ENCODE results near the gene CCDC82. TPM values are rescaled to one million over a fixed set of nuclear protein-coding genes. Genes with fewer than 3 reads are reported as not detected.

CCDC82 gene
- polyA plus RNA-seq, 1 experiment, result 4.6 TPM

DNA sequence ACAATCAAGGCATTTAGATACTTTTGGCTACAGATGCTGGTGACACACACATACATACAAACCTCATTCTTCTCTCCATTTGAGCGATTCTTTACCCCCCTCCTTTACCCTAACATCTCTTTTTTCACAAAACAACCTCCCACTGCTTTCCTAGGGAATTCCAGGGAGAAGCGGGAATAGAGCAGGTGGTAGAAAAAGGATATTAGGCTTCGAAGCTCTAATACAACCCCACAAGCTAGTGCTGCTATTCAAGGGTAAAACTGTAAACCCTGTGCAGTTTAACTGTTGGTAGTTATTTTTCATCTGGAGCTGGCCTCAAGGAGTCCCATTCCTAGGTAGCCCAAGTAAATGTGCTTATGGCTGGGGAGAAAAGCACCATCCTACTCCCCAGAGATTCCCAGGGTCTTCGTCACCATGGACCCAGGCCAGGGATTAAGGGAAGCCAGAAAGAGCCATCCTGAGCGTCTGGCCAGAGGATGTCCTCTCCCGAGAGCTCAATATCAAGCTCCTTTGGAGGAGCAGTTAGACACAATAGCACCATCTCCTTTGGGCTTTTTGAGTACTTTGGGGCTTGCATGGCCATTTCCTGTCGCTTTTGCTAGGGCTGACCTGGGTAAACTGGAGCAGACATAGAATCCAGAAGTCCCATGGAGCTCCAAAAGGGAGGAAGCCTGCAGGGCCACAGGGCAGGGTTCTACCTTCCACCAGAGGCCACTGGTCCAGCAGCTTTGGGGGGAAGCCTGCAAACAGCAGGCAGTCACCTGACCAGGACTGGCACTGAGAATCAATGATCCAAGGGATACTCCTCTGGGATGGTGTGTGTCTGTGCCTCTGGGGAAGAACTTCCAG is 49.8 kb downstream of the CCDC82 start:
- ChIA-PET CTCF (interaction anchor here (0.6 to 4.5 kb wide), 14 partner anchors 18 to 504 kb away, joined by 3 to 46 read pairs (median 4); no protein-coding TSS in a partner anchor), POLR2A (interaction anchor here (0.6 to 1.0 kb wide), 2 partner anchors 143 to 285 kb away, joined by 3 to 4 read pairs; no protein-coding TSS in a partner anchor)
- Histone ChIP-seq H3K36me3 (ENCODE audit: control insufficient read depth, insufficient read depth, low read length) (no peaks in the 10 kb centered on the region), H3K27me3 (ENCODE audit: control insufficient read depth, insufficient read depth, low read length) (no peaks in the 10 kb centered on the region), H3K4me3 (ENCODE audit: low read depth, low read length) (peak overlapping the region; percentile 74)
- TF ChIP-seq, protein P1, sequence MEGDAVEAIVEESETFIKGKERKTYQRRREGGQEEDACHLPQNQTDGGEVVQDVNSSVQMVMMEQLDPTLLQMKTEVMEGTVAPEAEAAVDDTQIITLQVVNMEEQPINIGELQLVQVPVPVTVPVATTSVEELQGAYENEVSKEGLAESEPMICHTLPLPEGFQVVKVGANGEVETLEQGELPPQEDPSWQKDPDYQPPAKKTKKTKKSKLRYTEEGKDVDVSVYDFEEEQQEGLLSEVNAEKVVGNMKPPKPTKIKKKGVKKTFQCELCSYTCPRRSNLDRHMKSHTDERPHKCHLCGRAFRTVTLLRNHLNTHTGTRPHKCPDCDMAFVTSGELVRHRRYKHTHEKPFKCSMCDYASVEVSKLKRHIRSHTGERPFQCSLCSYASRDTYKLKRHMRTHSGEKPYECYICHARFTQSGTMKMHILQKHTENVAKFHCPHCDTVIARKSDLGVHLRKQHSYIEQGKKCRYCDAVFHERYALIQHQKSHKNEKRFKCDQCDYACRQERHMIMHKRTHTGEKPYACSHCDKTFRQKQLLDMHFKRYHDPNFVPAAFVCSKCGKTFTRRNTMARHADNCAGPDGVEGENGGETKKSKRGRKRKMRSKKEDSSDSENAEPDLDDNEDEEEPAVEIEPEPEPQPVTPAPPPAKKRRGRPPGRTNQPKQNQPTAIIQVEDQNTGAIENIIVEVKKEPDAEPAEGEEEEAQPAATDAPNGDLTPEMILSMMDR (IDR thresholded peaks at IDR 0.05; ENCODE audit: insufficient read depth, low read depth, low read length), result no peak
- no peak for DNase-seq (ENCODE audit: low read depth)

DNA sequence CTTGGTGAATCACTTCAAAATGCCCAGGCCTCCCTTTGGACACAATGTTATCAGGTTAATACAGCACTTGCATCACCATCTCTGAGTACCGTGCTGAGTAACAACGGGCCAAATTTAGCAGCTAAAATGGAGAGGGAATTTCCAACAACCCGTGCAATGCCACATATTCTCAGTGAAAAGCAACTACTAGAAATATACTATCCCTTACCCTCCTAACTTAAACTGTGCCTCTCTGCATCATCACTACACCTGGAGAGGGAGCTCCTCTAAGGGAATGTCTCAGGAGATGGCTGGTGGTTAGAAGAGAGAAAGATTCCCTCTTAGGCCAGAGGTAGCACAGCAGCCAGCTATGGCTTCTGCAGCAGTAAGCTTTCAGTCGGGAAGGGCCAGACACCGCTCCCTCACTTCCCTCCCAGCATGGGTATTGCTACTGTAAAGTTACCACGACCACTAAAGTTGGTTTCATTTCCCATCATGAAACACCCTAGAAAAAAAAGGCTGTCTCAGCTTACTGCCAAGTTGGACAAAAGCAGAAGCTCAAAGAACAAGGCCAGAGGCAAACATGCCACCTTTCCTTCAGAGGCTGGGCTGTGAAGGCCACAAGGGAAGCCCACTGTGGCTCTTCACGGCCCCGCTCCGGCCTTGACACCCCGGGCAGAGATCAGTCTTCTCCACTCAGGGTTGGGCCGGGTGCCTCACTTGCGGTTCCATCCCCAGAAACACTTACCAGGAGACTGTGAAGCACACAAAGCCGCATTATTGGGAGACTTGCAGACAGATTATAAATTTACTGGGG is 50.6 kb downstream of the CCDC82 start:
- Histone ChIP-seq H3K36me3 (ENCODE audit: control insufficient read depth, insufficient read depth, low read length) (peaks cover 2% of the 10 kb centered on the region; the same call in 1 of the 2 replicates), H3K27me3 (ENCODE audit: control insufficient read depth, insufficient read depth, low read length) (no peaks in the 10 kb centered on the region), H3K4me3 (ENCODE audit: low read depth, low read length) (peak overlapping the region; percentile 74)
- CTCF ChIA-PET, result interaction anchor here (0.8 to 4.5 kb wide), 7 partner anchors 9 to 176 kb away, joined by 3 to 37 read pairs (median 4); no protein-coding TSS in a partner anchor
- POLR2A ChIA-PET, result no interaction called here
- TF ChIP-seq, protein P1 (IDR thresholded peaks at IDR 0.05; ENCODE audit: insufficient read depth, low read depth, low read length), result no peak
- no peak for DNase-seq (ENCODE audit: low read depth)

DNA sequence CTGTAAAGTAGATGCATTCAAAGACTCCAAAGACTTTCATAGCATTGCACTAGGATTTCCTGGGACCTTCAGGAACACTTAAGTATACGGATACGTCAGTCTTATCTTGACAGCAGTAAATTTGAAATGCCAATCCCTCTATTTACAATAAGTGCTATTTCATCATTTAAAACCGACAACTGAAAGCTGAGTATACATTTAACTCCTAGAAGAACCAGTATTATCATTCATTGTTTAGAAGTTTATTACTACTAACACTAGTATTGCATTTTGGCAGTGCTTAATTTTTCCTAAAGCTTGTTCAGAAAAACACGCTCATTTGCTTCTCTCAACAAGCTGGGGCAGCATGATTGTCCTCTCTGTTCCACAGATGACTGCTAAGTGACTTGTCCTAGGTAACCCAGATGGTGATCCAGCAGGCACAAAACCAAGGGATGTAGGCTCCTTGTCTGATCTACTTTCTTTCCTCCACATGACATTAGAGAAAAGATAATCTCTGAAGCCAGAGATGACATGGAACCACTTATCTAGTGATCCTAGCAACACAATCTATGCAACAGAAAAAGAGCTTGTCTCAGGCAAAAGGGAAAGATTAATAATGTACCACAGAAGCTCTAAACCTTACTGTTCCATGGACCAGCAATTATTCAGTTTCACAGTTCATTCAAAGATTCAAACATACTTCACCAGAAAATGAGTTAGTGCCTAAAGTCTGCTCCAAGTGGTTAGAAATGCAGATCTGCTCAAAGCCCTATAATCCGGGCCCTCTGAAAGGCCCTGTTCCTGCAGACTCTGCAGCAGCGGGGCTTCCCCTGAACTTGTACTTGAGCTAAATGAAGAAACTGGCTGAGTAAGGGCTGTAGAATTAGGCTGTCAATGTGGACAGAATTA is 51.9 kb downstream of the CCDC82 start:
- TF ChIP-seq, protein P1 (IDR thresholded peaks at IDR 0.05; ENCODE audit: insufficient read depth, low read depth, low read length), result no peak
- CTCF ChIA-PET, result interaction anchor here (0.8 to 2.4 kb wide), 5 partner anchors 13 to 489 kb away, joined by 3 to 7 read pairs (median 3); no protein-coding TSS in a partner anchor
- no peak overlapping the region for H3K4me3 ChIP-seq (ENCODE audit: low read depth, low read length)
- no peak for DNase-seq (ENCODE audit: low read depth)
- POLR2A ChIA-PET, result no interaction called here
- no peaks in the 10 kb centered on the region for H3K27me3 ChIP-seq (ENCODE audit: control insufficient read depth, insufficient read depth, low read length)
- H3K36me3 ChIP-seq (ENCODE audit: control insufficient read depth, insufficient read depth, low read length), result peaks cover 2% of the 10 kb centered on the region; the same call in 1 of the 2 replicates

DNA sequence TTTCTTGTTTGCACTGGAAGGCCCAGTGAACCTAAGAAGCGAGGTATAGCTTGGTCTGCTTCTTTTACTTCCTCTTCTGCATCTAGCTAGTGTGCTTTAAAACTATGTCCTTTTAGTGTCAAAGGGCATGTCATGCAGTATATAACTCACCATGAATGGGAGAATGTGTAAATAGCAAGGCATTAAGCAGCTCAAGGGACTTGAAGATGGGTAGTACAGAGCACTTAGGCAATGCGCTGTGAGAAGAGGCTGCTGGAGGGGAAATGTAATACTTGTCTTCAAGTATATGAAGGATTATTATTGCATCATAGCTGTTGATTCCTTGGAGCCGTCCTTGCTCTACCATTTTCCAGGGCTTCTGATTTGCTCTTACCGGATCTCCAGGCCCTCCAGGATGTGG is 54.3 kb downstream of the CCDC82 start:
- POLR2A ChIA-PET, result no interaction called here
- TF ChIP-seq, protein P1 (IDR thresholded peaks at IDR 0.05; ENCODE audit: insufficient read depth, low read depth, low read length), result no peak

More for the DNA sequence above, 54.3 kb downstream of the CCDC82 start:
- CTCF ChIA-PET, result interaction anchor here (0.9 to 1.3 kb wide), 3 partner anchors 8 to 41 kb away, joined by 3 read pairs; partner anchors contain the start of gene MAML2
- peaks cover 2% of the 10 kb centered on the region; the same call in 1 of the 2 replicates for H3K36me3 ChIP-seq (ENCODE audit: control insufficient read depth, insufficient read depth, low read length)
- H3K27me3 ChIP-seq (ENCODE audit: control insufficient read depth, insufficient read depth, low read length), result no peaks in the 10 kb centered on the region
- H3K4me3 ChIP-seq (ENCODE audit: low read depth, low read length), result no peak overlapping the region
- no peak for DNase-seq (ENCODE audit: low read depth)

Data from BJ (cell line).